HepG2 (cell line): ENCODE measurements around the gene CLMP. TPM values are rescaled to one million over a fixed set of nuclear protein-coding genes. Genes with fewer than 3 reads are reported as not detected.

Source experiments
- ATAC-seq: fragments of 200-7000 bp; cut with Tn5 transposase; 3 replicates; pipeline ENCODE4 v1.9.1; 2020; ENCODE audit warnings: mild to moderate bottlenecking, moderate library complexity
- BruUV-seq: library from RNA; stranded (reverse); fragments of 400-500 nt; replicated peaks from 2 replicates; lab custom pipeline; 2021; lab: Mats Ljungman, UMichigan
- CTCF ChIA-PET: fragments of 300-600 bp; formaldehyde crosslinking; extraction: SDS; loops from one replicate; lab custom pipeline; 2021; ENCODE audit warnings: low total read pairs, inconsistent platforms, low intra/inter-chr PET ratio; lab: Yijun Ruan, JAX
- POLR2A ChIA-PET: fragments of 350-600 bp; sonication (Branson Sonifier 250); formaldehyde crosslinking; loops from one replicate; lab custom pipeline; 2020; ENCODE audit warnings: antibody characterized with exemption, inconsistent platforms; lab: Yijun Ruan, JAX
- DNase-seq: peaks from one replicate; pipeline ENCODE4 v3.0.0-alpha.2; 2015; ENCODE audit warnings: low spot score
- FAIRE-seq: peaks from 3 replicates; lab custom pipeline; 2011; peaks lifted over from hg19 to GRCh38; lab: Jason Lieb, UNC
- H2AFZ ChIP-seq: one replicate; pipeline ENCODE4 v1.6.1; 2011; ENCODE audit warnings: low read length, inconsistent platforms
- H3K27ac ChIP-seq: fragments of 300-600 bp; 3 replicates; pipeline ENCODE4 v1.8.0; 2011; ENCODE audit warnings: mixed run types, mild to moderate bottlenecking, mixed read lengths, low read length, inconsistent platforms; ENCODE audit not compliant: insufficient read depth; ENCODE audit errors: extremely low read length
- H3K27me3 ChIP-seq, 2 experiments: fragments of 200-600 bp in 1 of 2; 2 replicates in 1 of 2; 3 replicates in 1 of 2; pipeline versions ENCODE4 v1.6.0 to v1.8.0; 2011; ENCODE audit warnings: low read length in 2 of 2, mild to moderate bottlenecking in 2 of 2, moderate library complexity in 2 of 2, inconsistent platforms in 1 of 2; ENCODE audit not compliant: insufficient read depth in 2 of 2, control insufficient read depth in 1 of 2
- H3K36me3 ChIP-seq, 2 experiments: fragments of 200-600 bp in 1 of 2; replicated peaks in 1 of 2; 2 replicates in 1 of 2; 3 replicates in 1 of 2; pipeline versions ENCODE4 v1.5.1 to v1.8.0; 2011; ENCODE audit warnings: low read length in 2 of 2, inconsistent platforms in 1 of 2; ENCODE audit not compliant: insufficient read depth in 2 of 2, control insufficient read depth in 1 of 2
- H3K4me1 ChIP-seq: 2 replicates; pipeline ENCODE4 v1.5.1; 2012; ENCODE audit warnings: low read length, inconsistent platforms; ENCODE audit not compliant: insufficient read depth
- H3K4me2 ChIP-seq: 2 replicates; pipeline ENCODE4 v1.6.0; 2011; ENCODE audit warnings: low read depth, low read length, inconsistent platforms
- H3K4me3 ChIP-seq, 3 experiments: fragments of 200-600 bp in 1 of 3; sonication (generic), shearing (Covaris generic) in 1 of 3; replicated peaks in 1 of 3; 2 replicates each; pipeline ENCODE4 v1.5.1; 2011 to 2016; ENCODE audit warnings: low read length in 3 of 3, inconsistent platforms in 2 of 3, low read depth in 2 of 3, mild to moderate bottlenecking in 2 of 3, control low read depth in 1 of 3, mixed read lengths in 1 of 3; ENCODE audit not compliant: insufficient read depth in 1 of 3
- H3K79me2 ChIP-seq: one replicate; pipeline ENCODE4 v1.6.1; 2011; ENCODE audit warnings: low read length, inconsistent platforms; ENCODE audit not compliant: insufficient read depth
- H3K9ac ChIP-seq: 2 replicates; pipeline ENCODE4 v1.6.0; 2011; ENCODE audit warnings: mild to moderate bottlenecking, low read depth, low read length, inconsistent platforms; ENCODE audit not compliant: insufficient read depth
- H3K9me3 ChIP-seq: 2 replicates; pipeline ENCODE4 v1.5.1; 2012; ENCODE audit warnings: mild to moderate bottlenecking, low read length
- H4K20me1 ChIP-seq: 2 replicates; pipeline ENCODE4 v1.6.0; 2011; ENCODE audit warnings: inconsistent platforms, mild to moderate bottlenecking, low read length, moderate library complexity; ENCODE audit not compliant: insufficient read depth
- NCOA2 ChIP-seq: sonication (generic); formaldehyde crosslinking; IDR thresholded peaks from 2 replicates; pipeline ENCODE4 v1.8.0; 2022; ENCODE audit warnings: inconsistent platforms
- ZEB1 ChIP-seq: IDR thresholded peaks from 2 replicates; pipeline ENCODE4 v1.6.1; 2012; ENCODE audit warnings: mild to moderate bottlenecking, low read depth, inconsistent platforms; ENCODE audit not compliant: insufficient replicate concordance
- ZNF34 ChIP-seq: sonication (generic); formaldehyde crosslinking; IDR thresholded peaks from 2 replicates; pipeline ENCODE4 v1.4.0; 2020; ENCODE audit warnings: mild to moderate bottlenecking, missing genetic modification reagents, borderline replicate concordance
- ZNF724P ChIP-seq: sonication (generic); formaldehyde crosslinking; IDR thresholded peaks from 2 replicates; pipeline ENCODE4 v1.8.0; 2022; ENCODE audit warnings: missing genetic modification reagents, borderline replicate concordance
- WGBS: methylation state at CpG from one replicate; pipeline ENCODE4 v1.1.6; 2017; ENCODE audit warnings: low lambda C conversion rate; 5-methylcytosine and 5-hydroxymethylcytosine counted together
- in situ Hi-C: cut with HindIII; loops from 2 replicates; pipeline ENCODE4 v1.10.0; 2017; ENCODE audit warnings: low pct_unique_long_range_greater_than_20kb; ENCODE audit not compliant: extremely low pct_ligation_motif_present
- intact Hi-C: fragments of 100-400 bp; cut with micrococcal nuclease; formaldehyde crosslinking; loops from one replicate; pipeline ENCODE4 v1.10.0; 2022; ENCODE audit not compliant: unreplicated experiment
- polyA plus RNA-seq, 8 experiments: library from polyadenylated mRNA; depleted of rRNA in 3 of 8; stranded (reverse) in 7 of 8; unstranded in 1 of 8; fragments of >200 nt; fragmentation: Illumina TruSeq in 4 of 8; extraction: Trizol in 4 of 8; gene quantifications; 2 replicates each; pipeline versions ENCODE4 v1.2.1 to v1.2.3, GENCODE V29; 2011 to 2016; ENCODE audit warnings: low read depth in 4 of 8, missing spikeins in 1 of 8, mixed read lengths in 1 of 8; ENCODE audit not compliant: insufficient read depth in 1 of 8
- total RNA-seq, 5 experiments: library from RNA; depleted of rRNA; stranded (reverse); fragments of >200 nt; fragmentation: Illumina TruSeq; extraction: Trizol; gene quantifications; 2 replicates each; pipeline ENCODE4 v1.2.3, GENCODE V29; 2016; ENCODE audit warnings: low read depth in 1 of 5
- TF ChIP-seq, protein P1 (sequence below): sonication (generic); formaldehyde crosslinking; conservative IDR thresholded peaks from 2 replicates; pipeline ENCODE4 v1.4.0; 2020; ENCODE audit warnings: mild to moderate bottlenecking, missing genetic modification reagents, moderate library complexity
- TF ChIP-seq, protein P2 (sequence below): sonication (generic); formaldehyde crosslinking; IDR thresholded peaks from 2 replicates; pipeline ENCODE4 v1.5.0; 2020; ENCODE audit warnings: missing genetic modification reagents
- TF ChIP-seq, protein P3 (sequence below): sonication (generic); formaldehyde crosslinking; IDR thresholded peaks from 2 replicates; pipeline ENCODE4 v1.4.0; 2020; ENCODE audit warnings: missing genetic modification reagents
- TF ChIP-seq, protein P4 (sequence below): sonication (generic); formaldehyde crosslinking; IDR thresholded peaks from 2 replicates; pipeline ENCODE4 v1.5.1; 2020; ENCODE audit warnings: mild to moderate bottlenecking, missing genetic modification reagents, borderline replicate concordance

Gene CLMP
- total and polyA plus RNA-seq, 2 of the 13 experiments (the other 11 are each of a cell fraction or from before 2014, with no cell fraction given) = not detected

DNA sequence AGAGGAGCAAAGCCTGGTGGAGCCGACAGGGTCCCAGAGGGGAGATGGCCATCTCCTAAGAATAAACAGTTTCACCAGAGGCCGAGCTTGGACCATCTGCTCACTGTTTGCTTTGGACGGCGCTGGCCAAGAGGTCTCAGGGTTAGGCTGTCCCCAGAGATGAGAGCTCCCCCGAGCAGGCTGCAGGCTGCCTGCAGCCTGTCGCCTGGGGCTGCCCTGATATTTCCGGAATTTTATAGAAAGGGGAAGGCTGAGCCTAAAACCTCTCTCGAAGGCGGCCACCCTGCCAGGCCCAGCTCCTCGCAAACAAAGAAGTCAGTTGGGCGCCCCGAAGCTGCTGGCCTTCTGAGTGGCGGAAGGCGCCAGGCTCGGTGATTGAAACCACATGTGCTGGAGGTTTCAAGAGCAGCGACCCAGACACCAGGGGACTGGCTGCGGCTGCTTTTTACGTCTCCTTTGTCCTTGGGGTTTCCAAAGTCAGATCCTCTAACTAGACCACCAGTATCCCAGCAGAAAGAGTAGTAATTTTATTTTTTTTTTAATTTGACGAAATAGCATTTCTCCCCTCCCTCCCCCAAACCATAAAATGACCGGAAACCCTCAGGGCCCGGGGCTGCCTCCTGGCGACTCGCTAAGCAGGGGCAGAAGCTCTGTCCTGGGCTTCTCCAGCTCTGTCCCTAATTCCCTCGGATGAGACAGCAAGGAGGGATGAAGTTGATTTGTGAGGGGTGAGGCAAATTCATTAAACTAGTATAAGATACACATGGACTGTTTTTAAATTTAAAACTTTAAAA is 57.4 kb downstream of the CLMP start:
- no peak for DNase-seq
- peaks cover 4 to 8% of the 10 kb centered on the region in 2 experiments; a peak in 3 of 5 replicates for H3K27me3 ChIP-seq
- intact Hi-C loops = no loop called here
- FAIRE-seq = no peak
- H3K9ac ChIP-seq = no peak overlapping the region
- H2AFZ ChIP-seq = no peak overlapping the region
- 35% methylated on average over 19 of the region's 24 CpGs for WGBS
- H3K4me2 ChIP-seq = no peak overlapping the region
- H3K27ac ChIP-seq = no peak overlapping the region
- in situ Hi-C loops = no loop called here
- peak; percentile 65 for ATAC-seq
- no peaks in the 10 kb centered on the region for H3K36me3 ChIP-seq
- no peak overlapping the region for H3K4me3 ChIP-seq
- H4K20me1 ChIP-seq = no peaks in the 10 kb centered on the region
- no TSS peak for BruUV-seq
- H3K9me3 ChIP-seq = no peaks in the 10 kb centered on the region
- no peaks in the 10 kb centered on the region for H3K4me1 ChIP-seq
- ChIA-PET CTCF (no interaction called here), POLR2A (no interaction called here)
- H3K79me2 ChIP-seq = no peaks in the 10 kb centered on the region
- TF ChIP-seq, protein P1, sequence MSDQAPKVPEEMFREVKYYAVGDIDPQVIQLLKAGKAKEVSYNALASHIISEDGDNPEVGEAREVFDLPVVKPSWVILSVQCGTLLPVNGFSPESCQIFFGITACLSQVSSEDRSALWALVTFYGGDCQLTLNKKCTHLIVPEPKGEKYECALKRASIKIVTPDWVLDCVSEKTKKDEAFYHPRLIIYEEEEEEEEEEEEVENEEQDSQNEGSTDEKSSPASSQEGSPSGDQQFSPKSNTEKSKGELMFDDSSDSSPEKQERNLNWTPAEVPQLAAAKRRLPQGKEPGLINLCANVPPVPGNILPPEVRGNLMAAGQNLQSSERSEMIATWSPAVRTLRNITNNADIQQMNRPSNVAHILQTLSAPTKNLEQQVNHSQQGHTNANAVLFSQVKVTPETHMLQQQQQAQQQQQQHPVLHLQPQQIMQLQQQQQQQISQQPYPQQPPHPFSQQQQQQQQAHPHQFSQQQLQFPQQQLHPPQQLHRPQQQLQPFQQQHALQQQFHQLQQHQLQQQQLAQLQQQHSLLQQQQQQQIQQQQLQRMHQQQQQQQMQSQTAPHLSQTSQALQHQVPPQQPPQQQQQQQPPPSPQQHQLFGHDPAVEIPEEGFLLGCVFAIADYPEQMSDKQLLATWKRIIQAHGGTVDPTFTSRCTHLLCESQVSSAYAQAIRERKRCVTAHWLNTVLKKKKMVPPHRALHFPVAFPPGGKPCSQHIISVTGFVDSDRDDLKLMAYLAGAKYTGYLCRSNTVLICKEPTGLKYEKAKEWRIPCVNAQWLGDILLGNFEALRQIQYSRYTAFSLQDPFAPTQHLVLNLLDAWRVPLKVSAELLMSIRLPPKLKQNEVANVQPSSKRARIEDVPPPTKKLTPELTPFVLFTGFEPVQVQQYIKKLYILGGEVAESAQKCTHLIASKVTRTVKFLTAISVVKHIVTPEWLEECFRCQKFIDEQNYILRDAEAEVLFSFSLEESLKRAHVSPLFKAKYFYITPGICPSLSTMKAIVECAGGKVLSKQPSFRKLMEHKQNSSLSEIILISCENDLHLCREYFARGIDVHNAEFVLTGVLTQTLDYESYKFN (CRISPR knock-in tag) = no peak
- TF ChIP-seq, protein P2, sequence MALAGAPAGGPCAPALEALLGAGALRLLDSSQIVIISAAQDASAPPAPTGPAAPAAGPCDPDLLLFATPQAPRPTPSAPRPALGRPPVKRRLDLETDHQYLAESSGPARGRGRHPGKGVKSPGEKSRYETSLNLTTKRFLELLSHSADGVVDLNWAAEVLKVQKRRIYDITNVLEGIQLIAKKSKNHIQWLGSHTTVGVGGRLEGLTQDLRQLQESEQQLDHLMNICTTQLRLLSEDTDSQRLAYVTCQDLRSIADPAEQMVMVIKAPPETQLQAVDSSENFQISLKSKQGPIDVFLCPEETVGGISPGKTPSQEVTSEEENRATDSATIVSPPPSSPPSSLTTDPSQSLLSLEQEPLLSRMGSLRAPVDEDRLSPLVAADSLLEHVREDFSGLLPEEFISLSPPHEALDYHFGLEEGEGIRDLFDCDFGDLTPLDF (CRISPR knock-in tag) = no peak
- TF ChIP-seq ZEB1 (no peak), ZNF34 (CRISPR knock-in tag) (no peak), ZNF724P (CRISPR knock-in tag) (no peak), NCOA2 (CRISPR knock-in tag) (no peak)
- TF ChIP-seq, protein P3, sequence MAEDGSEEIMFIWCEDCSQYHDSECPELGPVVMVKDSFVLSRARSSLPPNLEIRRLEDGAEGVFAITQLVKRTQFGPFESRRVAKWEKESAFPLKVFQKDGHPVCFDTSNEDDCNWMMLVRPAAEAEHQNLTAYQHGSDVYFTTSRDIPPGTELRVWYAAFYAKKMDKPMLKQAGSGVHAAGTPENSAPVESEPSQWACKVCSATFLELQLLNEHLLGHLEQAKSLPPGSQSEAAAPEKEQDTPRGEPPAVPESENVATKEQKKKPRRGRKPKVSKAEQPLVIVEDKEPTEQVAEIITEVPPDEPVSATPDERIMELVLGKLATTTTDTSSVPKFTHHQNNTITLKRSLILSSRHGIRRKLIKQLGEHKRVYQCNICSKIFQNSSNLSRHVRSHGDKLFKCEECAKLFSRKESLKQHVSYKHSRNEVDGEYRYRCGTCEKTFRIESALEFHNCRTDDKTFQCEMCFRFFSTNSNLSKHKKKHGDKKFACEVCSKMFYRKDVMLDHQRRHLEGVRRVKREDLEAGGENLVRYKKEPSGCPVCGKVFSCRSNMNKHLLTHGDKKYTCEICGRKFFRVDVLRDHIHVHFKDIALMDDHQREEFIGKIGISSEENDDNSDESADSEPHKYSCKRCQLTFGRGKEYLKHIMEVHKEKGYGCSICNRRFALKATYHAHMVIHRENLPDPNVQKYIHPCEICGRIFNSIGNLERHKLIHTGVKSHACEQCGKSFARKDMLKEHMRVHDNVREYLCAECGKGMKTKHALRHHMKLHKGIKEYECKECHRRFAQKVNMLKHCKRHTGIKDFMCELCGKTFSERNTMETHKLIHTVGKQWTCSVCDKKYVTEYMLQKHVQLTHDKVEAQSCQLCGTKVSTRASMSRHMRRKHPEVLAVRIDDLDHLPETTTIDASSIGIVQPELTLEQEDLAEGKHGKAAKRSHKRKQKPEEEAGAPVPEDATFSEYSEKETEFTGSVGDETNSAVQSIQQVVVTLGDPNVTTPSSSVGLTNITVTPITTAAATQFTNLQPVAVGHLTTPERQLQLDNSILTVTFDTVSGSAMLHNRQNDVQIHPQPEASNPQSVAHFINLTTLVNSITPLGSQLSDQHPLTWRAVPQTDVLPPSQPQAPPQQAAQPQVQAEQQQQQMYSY = no peak
- TF ChIP-seq, protein P4, sequence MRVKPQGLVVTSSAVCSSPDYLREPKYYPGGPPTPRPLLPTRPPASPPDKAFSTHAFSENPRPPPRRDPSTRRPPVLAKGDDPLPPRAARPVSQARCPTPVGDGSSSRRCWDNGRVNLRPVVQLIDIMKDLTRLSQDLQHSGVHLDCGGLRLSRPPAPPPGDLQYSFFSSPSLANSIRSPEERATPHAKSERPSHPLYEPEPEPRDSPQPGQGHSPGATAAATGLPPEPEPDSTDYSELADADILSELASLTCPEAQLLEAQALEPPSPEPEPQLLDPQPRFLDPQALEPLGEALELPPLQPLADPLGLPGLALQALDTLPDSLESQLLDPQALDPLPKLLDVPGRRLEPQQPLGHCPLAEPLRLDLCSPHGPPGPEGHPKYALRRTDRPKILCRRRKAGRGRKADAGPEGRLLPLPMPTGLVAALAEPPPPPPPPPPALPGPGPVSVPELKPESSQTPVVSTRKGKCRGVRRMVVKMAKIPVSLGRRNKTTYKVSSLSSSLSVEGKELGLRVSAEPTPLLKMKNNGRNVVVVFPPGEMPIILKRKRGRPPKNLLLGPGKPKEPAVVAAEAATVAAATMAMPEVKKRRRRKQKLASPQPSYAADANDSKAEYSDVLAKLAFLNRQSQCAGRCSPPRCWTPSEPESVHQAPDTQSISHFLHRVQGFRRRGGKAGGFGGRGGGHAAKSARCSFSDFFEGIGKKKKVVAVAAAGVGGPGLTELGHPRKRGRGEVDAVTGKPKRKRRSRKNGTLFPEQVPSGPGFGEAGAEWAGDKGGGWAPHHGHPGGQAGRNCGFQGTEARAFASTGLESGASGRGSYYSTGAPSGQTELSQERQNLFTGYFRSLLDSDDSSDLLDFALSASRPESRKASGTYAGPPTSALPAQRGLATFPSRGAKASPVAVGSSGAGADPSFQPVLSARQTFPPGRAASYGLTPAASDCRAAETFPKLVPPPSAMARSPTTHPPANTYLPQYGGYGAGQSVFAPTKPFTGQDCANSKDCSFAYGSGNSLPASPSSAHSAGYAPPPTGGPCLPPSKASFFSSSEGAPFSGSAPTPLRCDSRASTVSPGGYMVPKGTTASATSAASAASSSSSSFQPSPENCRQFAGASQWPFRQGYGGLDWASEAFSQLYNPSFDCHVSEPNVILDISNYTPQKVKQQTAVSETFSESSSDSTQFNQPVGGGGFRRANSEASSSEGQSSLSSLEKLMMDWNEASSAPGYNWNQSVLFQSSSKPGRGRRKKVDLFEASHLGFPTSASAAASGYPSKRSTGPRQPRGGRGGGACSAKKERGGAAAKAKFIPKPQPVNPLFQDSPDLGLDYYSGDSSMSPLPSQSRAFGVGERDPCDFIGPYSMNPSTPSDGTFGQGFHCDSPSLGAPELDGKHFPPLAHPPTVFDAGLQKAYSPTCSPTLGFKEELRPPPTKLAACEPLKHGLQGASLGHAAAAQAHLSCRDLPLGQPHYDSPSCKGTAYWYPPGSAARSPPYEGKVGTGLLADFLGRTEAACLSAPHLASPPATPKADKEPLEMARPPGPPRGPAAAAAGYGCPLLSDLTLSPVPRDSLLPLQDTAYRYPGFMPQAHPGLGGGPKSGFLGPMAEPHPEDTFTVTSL (CRISPR knock-in tag) = no peak
